ENCODE data around the gene ATP11A. TPM values are rescaled to one million over a fixed set of nuclear protein-coding genes. Genes with fewer than 3 reads are reported as not detected.

The ATP11A gene
- total and polyA plus RNA-seq, 11 donors: 20.5 to 146 (median 91.2) TPM

GRCh38 chr13:112923962-112924361 lies 234.1 kb downstream of the ATP11A start:
- Histone ChIP-seq H3K36me3 (no peaks in the 10 kb centered on the region), H3K4me1 (peaks cover 0 to 7% (median 5%) of the 10 kb centered on the region in 12 donors), H3K27me3 (peaks cover 0 to 9% (median 0%) of the 10 kb centered on the region in 9 donors), H3K4me3 (no peak overlapping the region), H3K9me3 (peaks cover 0 to 14% (median 0%) of the 10 kb centered on the region in 12 donors), H3K27ac (no peak overlapping the region)
- DNase-seq (no peak), ATAC-seq (peak in 1 of 4 donors; percentile 67)
- intact Hi-C loops (cut with DNase I): no loop called here
- TF ChIP-seq POLR2A (IDR thresholded peaks at IDR 0.05) (no peak), CTCF (IDR thresholded peaks at IDR 0.05) (no peak)
- 44 to 54% (median 47%) methylated on average over 12 of the region's 12 CpGs for WGBS, 4 donors

GRCh38 chr13:112924365-112924764 lies 234.5 kb downstream of the ATP11A start:
- Histone ChIP-seq H3K27me3 (peaks cover 0 to 12% (median 0%) of the 10 kb centered on the region in 9 donors), H3K36me3 (no peaks in the 10 kb centered on the region), H3K9me3 (peaks cover 0 to 14% (median 0%) of the 10 kb centered on the region in 12 donors), H3K4me1 (peaks cover 0 to 11% (median 8%) of the 10 kb centered on the region in 12 donors), H3K4me3 (no peak overlapping the region), H3K27ac (no peak overlapping the region)
- DNase-seq (no peak), ATAC-seq (no peak)
- WGBS, 4 donors: 69 to 83% (median 81%) methylated on average over 2 of the region's 2 CpGs
- TF ChIP-seq CTCF (IDR thresholded peaks at IDR 0.05): no peak
- no peak for TF ChIP-seq POLR2A (IDR thresholded peaks at IDR 0.05)
- intact Hi-C loops (cut with DNase I): no loop called here

- intact Hi-C loops (cut with DNase I): no loop called here
- TF ChIP-seq POLR2A (IDR thresholded peaks at IDR 0.05) (no peak), CTCF (IDR thresholded peaks at IDR 0.05) (no peak)
- 94 to 98% (median 96%) methylated on average over 15 of the region's 15 CpGs for WGBS, 4 donors
- Histone ChIP-seq H3K27ac (no peak overlapping the region), H3K4me3 (no peak overlapping the region), H3K27me3 (peaks cover 0 to 26% (median 2%) of the 10 kb centered on the region in 9 donors), H3K9me3 (peaks cover 0 to 14% (median 0%) of the 10 kb centered on the region in 12 donors), H3K4me1 (peaks cover 0 to 19% (median 16%) of the 10 kb centered on the region in 12 donors), H3K36me3 (no peaks in the 10 kb centered on the region)
- ATAC-seq (peak in 1 of 4 donors; percentile 33), DNase-seq (no peak)
Observed at GRCh38 chr13:112926003-112926402, 236.2 kb downstream of the ATP11A start.

- DNase-seq (no peak), ATAC-seq (no peak)
- peaks cover 0 to 25% (median 17%) of the 10 kb centered on the region in 12 donors for H3K4me1 ChIP-seq
- no peak overlapping the region for H3K27ac ChIP-seq
- no peaks in the 10 kb centered on the region for H3K36me3 ChIP-seq
- H3K27me3 ChIP-seq: peaks cover 0 to 26% (median 2%) of the 10 kb centered on the region in 9 donors
- no peak overlapping the region for H3K4me3 ChIP-seq
- intact Hi-C loops (cut with DNase I): no loop called here
- 74 to 87% (median 82%) methylated on average over 5 of the region's 5 CpGs for WGBS, 4 donors
- no peak for TF ChIP-seq CTCF (IDR thresholded peaks at IDR 0.05)
- TF ChIP-seq POLR2A (IDR thresholded peaks at IDR 0.05): no peak
- peaks cover 0 to 14% (median 0%) of the 10 kb centered on the region in 12 donors for H3K9me3 ChIP-seq
Observed at GRCh38 chr13:112926993-112927392, 237.2 kb downstream of the ATP11A start.
